ENCODE results near the gene XRCC6.
"Not testable (repeated sequence)": the region's sequence is repeated elsewhere in the genome, so short reads cannot be mapped to it uniquely, and the experiment has no call there.

XRCC6 gene

DNA sequence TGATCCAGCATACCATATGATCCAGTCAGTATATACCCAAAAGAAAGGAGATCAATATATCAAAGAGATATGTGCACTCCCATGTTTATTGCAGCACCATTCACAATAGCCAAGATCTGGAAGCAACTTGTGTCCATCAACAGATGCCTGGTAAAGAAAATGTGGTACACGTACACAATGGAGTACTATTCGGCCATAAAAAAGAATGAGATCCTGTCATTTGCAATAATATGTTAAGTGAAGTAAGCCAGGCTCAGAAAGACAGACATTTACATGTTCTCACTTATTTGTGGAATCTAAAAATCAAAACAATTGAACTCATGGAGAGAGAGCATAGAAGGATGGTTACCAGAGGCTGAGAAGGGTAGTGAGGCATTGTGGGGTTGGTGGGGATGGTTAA, 40.6 kb downstream of the XRCC6 start:
- Histone ChIP-seq H3K4me1 (ENCODE audit: control insufficient read depth in 1 of 2, insufficient read depth in 2 of 2, low read length in 2 of 2) (no peaks in the 10 kb centered on the region), H3K9ac (ENCODE audit: low read depth in 1 of 2, low read length in 2 of 2) (no peak overlapping the region), H3K27me3 (ENCODE audit: control insufficient read depth in 1 of 2, insufficient read depth in 2 of 2, low read length in 2 of 2) (no peaks in the 10 kb centered on the region), H3K36me3 (ENCODE audit: control insufficient read depth in 1 of 2, insufficient read depth in 2 of 2, low read length in 2 of 2) (peaks cover 43 to 82% of the 10 kb centered on the region in 2 donors), H3K4me3 (ENCODE audit: low read depth in 1 of 2, low read length in 2 of 2) (no peak overlapping the region), H3K9me3 (ENCODE audit: control insufficient read depth in 1 of 2, low read length in 2 of 2) (no peaks in the 10 kb centered on the region), H3K27ac (ENCODE audit: low read depth, low read length) (no peak overlapping the region)

DNA sequence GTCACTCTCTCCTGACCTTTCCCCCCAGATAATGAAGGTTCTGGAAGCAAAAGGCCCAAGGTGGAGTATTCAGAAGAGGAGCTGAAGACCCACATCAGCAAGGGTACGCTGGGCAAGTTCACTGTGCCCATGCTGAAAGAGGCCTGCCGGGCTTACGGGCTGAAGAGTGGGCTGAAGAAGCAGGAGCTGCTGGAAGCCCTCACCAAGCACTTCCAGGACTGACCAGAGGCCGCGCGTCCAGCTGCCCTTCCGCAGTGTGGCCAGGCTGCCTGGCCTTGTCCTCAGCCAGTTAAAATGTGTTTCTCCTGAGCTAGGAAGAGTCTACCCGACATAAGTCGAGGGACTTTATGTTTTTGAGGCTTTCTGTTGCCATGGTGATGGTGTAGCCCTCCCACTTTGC, 42.5 kb downstream of the XRCC6 start:
- peaks cover 32 to 65% of the 10 kb centered on the region in 2 donors for H3K36me3 ChIP-seq (ENCODE audit: control insufficient read depth in 1 of 2, insufficient read depth in 2 of 2, low read length in 2 of 2)
- H3K4me1 ChIP-seq (ENCODE audit: control insufficient read depth in 1 of 2, insufficient read depth in 2 of 2, low read length in 2 of 2); H3K4me3 ChIP-seq (ENCODE audit: low read depth in 1 of 2, low read length in 2 of 2); H3K27me3 ChIP-seq (ENCODE audit: control insufficient read depth in 1 of 2, insufficient read depth in 2 of 2, low read length in 2 of 2); H3K27ac ChIP-seq (ENCODE audit: low read depth, low read length); H3K9me3 ChIP-seq (ENCODE audit: control insufficient read depth in 1 of 2, low read length in 2 of 2); H3K9ac ChIP-seq (ENCODE audit: low read depth in 1 of 2, low read length in 2 of 2): not testable (repeated sequence)

- Histone ChIP-seq H3K9ac (ENCODE audit: low read depth in 1 of 2, low read length in 2 of 2) (no peak overlapping the region), H3K4me3 (ENCODE audit: low read depth in 1 of 2, low read length in 2 of 2) (no peak overlapping the region), H3K36me3 (ENCODE audit: control insufficient read depth in 1 of 2, insufficient read depth in 2 of 2, low read length in 2 of 2) (peaks cover 32 to 56% of the 10 kb centered on the region in 2 donors), H3K9me3 (ENCODE audit: control insufficient read depth in 1 of 2, low read length in 2 of 2) (no peaks in the 10 kb centered on the region), H3K27me3 (ENCODE audit: control insufficient read depth in 1 of 2, insufficient read depth in 2 of 2, low read length in 2 of 2) (no peaks in the 10 kb centered on the region), H3K27ac (ENCODE audit: low read depth, low read length) (no peak overlapping the region), H3K4me1 (ENCODE audit: control insufficient read depth in 1 of 2, insufficient read depth in 2 of 2, low read length in 2 of 2) (peaks cover 0 to 4% of the 10 kb centered on the region in 2 donors)
Observed at GRCh38 chr22:41664490-41664889, 43.4 kb downstream of the XRCC6 start.

DNA sequence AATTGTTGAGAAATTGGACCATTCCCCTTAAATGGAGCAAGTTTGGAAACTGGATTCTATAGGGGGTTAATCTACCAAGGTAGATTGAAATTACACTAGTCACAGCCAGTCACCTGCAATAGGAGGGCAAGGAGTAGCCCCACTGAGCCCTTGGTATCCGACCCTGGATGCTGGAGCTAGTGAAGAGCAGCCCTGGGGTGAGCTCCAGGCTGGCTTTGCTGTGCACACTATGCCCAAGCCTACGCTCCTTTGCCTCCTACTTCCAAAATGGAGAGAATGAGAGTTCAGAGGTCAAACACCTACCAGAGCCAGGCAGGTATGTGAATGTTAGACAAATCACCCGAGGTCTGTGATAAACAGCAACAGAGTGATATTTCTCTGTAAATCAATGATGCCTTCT, 43.9 kb downstream of the XRCC6 start:
- H3K27ac ChIP-seq (ENCODE audit: low read depth, low read length), result no peak overlapping the region
- no peaks in the 10 kb centered on the region for H3K27me3 ChIP-seq (ENCODE audit: control insufficient read depth in 1 of 2, insufficient read depth in 2 of 2, low read length in 2 of 2)
- no peak overlapping the region for H3K4me3 ChIP-seq (ENCODE audit: low read depth in 1 of 2, low read length in 2 of 2)
- no peak overlapping the region for H3K9ac ChIP-seq (ENCODE audit: low read depth in 1 of 2, low read length in 2 of 2)
- peaks cover 30 to 51% of the 10 kb centered on the region in 2 donors for H3K36me3 ChIP-seq (ENCODE audit: control insufficient read depth in 1 of 2, insufficient read depth in 2 of 2, low read length in 2 of 2)
- H3K4me1 ChIP-seq (ENCODE audit: control insufficient read depth in 1 of 2, insufficient read depth in 2 of 2, low read length in 2 of 2), result peaks cover 0 to 4% of the 10 kb centered on the region in 2 donors
- no peaks in the 10 kb centered on the region for H3K9me3 ChIP-seq (ENCODE audit: control insufficient read depth in 1 of 2, low read length in 2 of 2)

GRCh38 chr22:41668971-41669911, 48.1 kb downstream of the XRCC6 start:
- Histone ChIP-seq H3K27me3 (ENCODE audit: control insufficient read depth in 1 of 2, insufficient read depth in 2 of 2, low read length in 2 of 2) (no peaks in the 10 kb centered on the region), H3K36me3 (ENCODE audit: control insufficient read depth in 1 of 2, insufficient read depth in 2 of 2, low read length in 2 of 2) (peaks cover 13 to 28% of the 10 kb centered on the region in 2 donors), H3K27ac (ENCODE audit: low read depth, low read length) (no peak overlapping the region), H3K4me3 (ENCODE audit: low read depth in 1 of 2, low read length in 2 of 2) (no peak overlapping the region), H3K9ac (ENCODE audit: low read depth in 1 of 2, low read length in 2 of 2) (no peak overlapping the region), H3K4me1 (ENCODE audit: control insufficient read depth in 1 of 2, insufficient read depth in 2 of 2, low read length in 2 of 2) (peaks cover 0 to 4% of the 10 kb centered on the region in 2 donors), H3K9me3 (ENCODE audit: control insufficient read depth in 1 of 2, low read length in 2 of 2) (no peaks in the 10 kb centered on the region)

DNA sequence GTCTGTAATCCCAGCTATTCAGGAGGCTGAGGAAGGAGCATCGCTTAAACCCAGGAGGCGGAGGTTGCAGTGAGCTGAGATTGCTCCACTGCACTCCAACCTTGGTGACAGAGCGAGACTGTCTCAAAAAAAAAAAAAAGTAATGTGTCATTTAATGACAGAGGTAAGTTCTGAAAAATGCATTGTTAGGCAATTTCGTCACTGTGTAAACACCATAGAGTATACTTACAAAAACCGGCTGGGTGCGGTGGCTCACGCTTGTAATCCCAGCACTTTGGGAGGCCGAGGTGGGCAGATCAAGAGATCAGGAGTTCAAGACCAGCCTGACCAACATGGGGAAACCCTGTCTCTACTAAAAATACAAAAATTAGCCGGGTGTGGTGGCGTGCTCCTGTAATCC, 51.0 kb downstream of the XRCC6 start:
- not testable (repeated sequence) for H3K9ac ChIP-seq (ENCODE audit: low read depth in 1 of 2, low read length in 2 of 2); H3K27me3 ChIP-seq (ENCODE audit: control insufficient read depth in 1 of 2, insufficient read depth in 2 of 2, low read length in 2 of 2); H3K9me3 ChIP-seq (ENCODE audit: control insufficient read depth in 1 of 2, low read length in 2 of 2); H3K4me3 ChIP-seq (ENCODE audit: low read depth in 1 of 2, low read length in 2 of 2); H3K27ac ChIP-seq (ENCODE audit: low read depth, low read length); H3K4me1 ChIP-seq (ENCODE audit: control insufficient read depth in 1 of 2, insufficient read depth in 2 of 2, low read length in 2 of 2)
- H3K36me3 ChIP-seq (ENCODE audit: control insufficient read depth in 1 of 2, insufficient read depth in 2 of 2, low read length in 2 of 2), result peaks cover 16 to 37% of the 10 kb centered on the region in 2 donors

DNA sequence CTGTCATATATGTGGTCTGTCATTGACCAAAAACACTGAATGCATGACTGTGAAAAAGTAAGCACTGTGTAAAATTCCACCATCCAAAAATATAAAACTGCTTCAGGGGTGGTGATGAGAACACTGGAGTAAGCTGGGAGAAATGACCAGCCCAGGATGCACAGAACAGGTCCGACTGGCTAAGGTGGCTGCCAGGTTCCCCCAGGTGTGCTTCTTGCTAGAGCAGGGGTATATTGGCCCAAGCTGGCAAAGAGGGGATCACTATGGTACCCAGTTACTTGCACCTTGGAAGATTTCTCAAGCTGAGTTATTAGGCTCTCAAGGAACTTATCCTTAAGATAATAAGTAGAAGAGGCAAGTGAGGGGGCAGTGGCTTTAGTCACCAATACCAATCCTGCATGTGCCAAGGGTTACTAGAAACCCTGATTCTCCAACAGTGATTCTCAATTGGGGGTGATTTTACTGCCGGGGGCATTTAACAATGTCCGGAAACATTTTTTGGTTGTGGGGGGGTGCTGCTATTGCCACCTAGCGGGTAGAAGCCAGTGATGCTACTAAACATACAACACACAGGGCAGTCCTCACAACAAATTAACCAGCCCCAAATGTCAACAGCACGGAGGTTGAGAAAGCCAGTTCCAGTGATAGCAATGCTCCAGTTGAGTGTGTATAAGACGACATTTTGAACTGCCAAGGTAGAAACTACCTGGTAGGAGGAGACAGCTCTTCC, 51.9 kb downstream of the XRCC6 start:
- Histone ChIP-seq H3K9me3 (ENCODE audit: control insufficient read depth in 1 of 2, low read length in 2 of 2) (no peaks in the 10 kb centered on the region), H3K4me1 (ENCODE audit: control insufficient read depth in 1 of 2, insufficient read depth in 2 of 2, low read length in 2 of 2) (no peaks in the 10 kb centered on the region), H3K9ac (ENCODE audit: low read depth in 1 of 2, low read length in 2 of 2) (no peak overlapping the region), H3K27ac (ENCODE audit: low read depth, low read length) (no peak overlapping the region), H3K4me3 (ENCODE audit: low read depth in 1 of 2, low read length in 2 of 2) (no peak overlapping the region), H3K27me3 (ENCODE audit: control insufficient read depth in 1 of 2, insufficient read depth in 2 of 2, low read length in 2 of 2) (no peaks in the 10 kb centered on the region), H3K36me3 (ENCODE audit: control insufficient read depth in 1 of 2, insufficient read depth in 2 of 2, low read length in 2 of 2) (peaks cover 16 to 43% of the 10 kb centered on the region in 2 donors)

- no peaks in the 10 kb centered on the region for H3K9me3 ChIP-seq (ENCODE audit: control insufficient read depth in 1 of 2, low read length in 2 of 2)
- H3K4me1 ChIP-seq (ENCODE audit: control insufficient read depth in 1 of 2, insufficient read depth in 2 of 2, low read length in 2 of 2), result no peaks in the 10 kb centered on the region
- H3K27ac ChIP-seq (ENCODE audit: low read depth, low read length), result no peak overlapping the region
- peaks cover 25 to 55% of the 10 kb centered on the region in 2 donors for H3K36me3 ChIP-seq (ENCODE audit: control insufficient read depth in 1 of 2, insufficient read depth in 2 of 2, low read length in 2 of 2)
- H3K4me3 ChIP-seq (ENCODE audit: low read depth in 1 of 2, low read length in 2 of 2), result no peak overlapping the region
- no peaks in the 10 kb centered on the region for H3K27me3 ChIP-seq (ENCODE audit: control insufficient read depth in 1 of 2, insufficient read depth in 2 of 2, low read length in 2 of 2)
- H3K9ac ChIP-seq (ENCODE audit: low read depth in 1 of 2, low read length in 2 of 2), result no peak overlapping the region
Observed at GRCh38 chr22:41674846-41675340, 53.8 kb downstream of the XRCC6 start.

DNA sequence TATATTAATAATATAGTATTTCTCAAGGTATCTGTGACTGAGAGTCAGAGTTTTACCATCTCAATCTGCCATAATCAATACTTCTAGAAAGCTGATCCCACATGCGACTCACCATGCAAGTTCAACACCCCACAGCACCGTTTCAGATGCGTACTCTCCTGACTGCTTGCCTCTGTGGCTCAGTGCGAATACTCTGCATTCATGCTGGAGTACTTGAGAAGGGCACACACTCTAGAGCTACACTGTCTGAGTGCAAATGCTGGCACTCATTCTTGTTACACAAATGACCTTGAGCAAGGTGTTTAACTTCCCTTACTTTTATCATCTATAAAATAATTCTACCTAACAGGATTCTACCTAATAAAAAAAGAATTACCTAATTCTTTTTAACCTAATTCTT, 55.0 kb downstream of the XRCC6 start:
- H3K4me3 ChIP-seq (ENCODE audit: low read depth in 1 of 2, low read length in 2 of 2), result no peak overlapping the region
- peaks cover 25 to 64% of the 10 kb centered on the region in 2 donors for H3K36me3 ChIP-seq (ENCODE audit: control insufficient read depth in 1 of 2, insufficient read depth in 2 of 2, low read length in 2 of 2)
- no peak overlapping the region for H3K27ac ChIP-seq (ENCODE audit: low read depth, low read length)
- no peak overlapping the region for H3K9ac ChIP-seq (ENCODE audit: low read depth in 1 of 2, low read length in 2 of 2)
- H3K9me3 ChIP-seq (ENCODE audit: control insufficient read depth in 1 of 2, low read length in 2 of 2), result no peaks in the 10 kb centered on the region
- no peaks in the 10 kb centered on the region for H3K27me3 ChIP-seq (ENCODE audit: control insufficient read depth in 1 of 2, insufficient read depth in 2 of 2, low read length in 2 of 2)
- no peaks in the 10 kb centered on the region for H3K4me1 ChIP-seq (ENCODE audit: control insufficient read depth in 1 of 2, insufficient read depth in 2 of 2, low read length in 2 of 2)

GRCh38 chr22:41681616-41682015, 60.5 kb downstream of the XRCC6 start:
- Histone ChIP-seq H3K27ac (ENCODE audit: low read depth, low read length) (no peak overlapping the region), H3K9ac (ENCODE audit: low read depth in 1 of 2, low read length in 2 of 2) (peak overlapping the region in 1 of 2 donors; percentile 85), H3K27me3 (ENCODE audit: control insufficient read depth in 1 of 2, insufficient read depth in 2 of 2, low read length in 2 of 2) (no peaks in the 10 kb centered on the region), H3K9me3 (ENCODE audit: control insufficient read depth in 1 of 2, low read length in 2 of 2) (no peaks in the 10 kb centered on the region), H3K4me3 (ENCODE audit: low read depth in 1 of 2, low read length in 2 of 2) (peak overlapping the region; percentile 85 to 89), H3K4me1 (ENCODE audit: control insufficient read depth in 1 of 2, insufficient read depth in 2 of 2, low read length in 2 of 2) (peaks cover 0 to 5% of the 10 kb centered on the region in 2 donors), H3K36me3 (ENCODE audit: control insufficient read depth in 1 of 2, insufficient read depth in 2 of 2, low read length in 2 of 2) (peaks cover 9 to 30% of the 10 kb centered on the region in 2 donors)
